ENCODE results near the gene HIVEP2. TPM values are rescaled to one million over a fixed set of nuclear protein-coding genes. Genes with fewer than 3 reads are reported as not detected.

HIVEP2 gene
- total and polyA plus RNA-seq, 2 of the 4 experiments (the other 2 are of a cell fraction) = 4.3 to 11.3 TPM

DNA sequence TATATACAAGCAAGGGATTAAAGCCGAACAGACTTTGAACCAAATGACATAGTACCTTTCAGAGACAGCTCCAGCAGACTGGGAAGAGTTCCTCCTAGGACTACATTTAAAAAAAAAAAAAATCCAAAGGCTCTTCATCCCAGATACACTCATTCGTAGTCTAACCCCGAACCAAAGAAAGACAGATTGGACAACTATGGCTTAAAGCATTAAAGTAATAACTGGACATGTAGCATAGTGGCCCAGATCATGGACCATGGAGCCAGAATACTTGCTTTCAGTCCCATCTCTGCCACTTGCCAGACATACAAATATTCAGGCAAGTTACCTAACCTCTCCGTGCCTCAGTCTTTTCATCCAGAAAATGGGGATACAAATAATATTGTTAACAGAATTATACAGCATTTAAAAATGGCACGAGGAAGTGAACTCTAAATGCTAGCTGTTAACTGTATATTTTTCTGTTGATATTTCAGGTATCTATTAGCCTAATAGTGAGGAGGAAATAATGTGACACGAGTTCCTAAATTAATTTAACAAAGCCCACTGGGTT lies 123.7 kb downstream of the HIVEP2 start:
- CTCF ChIA-PET = interaction anchor here (1.1 kb wide), 1 partner anchor 75 kb away, joined by 3 read pairs; no protein-coding TSS in a partner anchor
- no CpG with 5 or more reads among the region's 6 CpGs for WGBS, 2 experiments (ENCODE audit: extremely low coverage in 2 of 2, insufficient read length in 1 of 2)

More for the DNA sequence above, 123.7 kb downstream of the HIVEP2 start:
- intact Hi-C loops (cut with micrococcal nuclease) = no loop called here
- H2AK5ac ChIP-seq (ENCODE audit: low read depth, low read length) = no peak overlapping the region; the same call in 1 of the 2 replicates
- no peak overlapping the region for H2BK20ac ChIP-seq (ENCODE audit: low read depth, low read length)
- H4K5ac ChIP-seq (ENCODE audit: low read depth, low read length) = 0 out of 2 replicates have a peak overlapping the region, but pooled peaks have one; percentile 54
- H3K27ac ChIP-seq (ENCODE audit: insufficient read depth, low read length) = no peak overlapping the region
- in situ Hi-C loops (cut with MboI; ENCODE audit: low sequenced_read_pairs) = no loop called here
- no peak overlapping the region for H2BK15ac ChIP-seq (ENCODE audit: low read depth, low read length)
- POLR2A ChIA-PET (ENCODE audit: unreplicated experiment) = no interaction called here
- TF ChIP-seq FOS (IDR thresholded peaks at IDR 0.05; ENCODE audit: low read depth, low read length) = no peak
- TF ChIP-seq MAFK (IDR thresholded peaks at IDR 0.05; ENCODE audit: low read depth, low read length) = no peak
- no peak for TF ChIP-seq RFX5 (IDR thresholded peaks at IDR 0.05; ENCODE audit: low read depth, low read length)
- no peak for TF ChIP-seq RAD21 (IDR thresholded peaks at IDR 0.05; ENCODE audit: low read length)
- no peak for TF ChIP-seq ELK1 (IDR thresholded peaks at IDR 0.05; ENCODE audit: borderline replicate concordance, low read depth, low read length)
- TF ChIP-seq POLR2A (IDR thresholded peaks at IDR 0.05; ENCODE audit: low read depth, low read length) = no peak
- no peak for TF ChIP-seq NFE2L2 (IDR thresholded peaks at IDR 0.05; ENCODE audit: low read depth, low read length)
- no peak for TF ChIP-seq CTCF (conservative IDR thresholded peaks at IDR 0.05; ENCODE audit: low read depth, low read length)
- TF ChIP-seq SMC3 (IDR thresholded peaks at IDR 0.05; ENCODE audit: low read depth, low read length) = no peak
- TF ChIP-seq CHD1 (IDR thresholded peaks at IDR 0.05; ENCODE audit: low read depth, low read length) = no peak
- TF ChIP-seq CEBPB (IDR thresholded peaks at IDR 0.05; ENCODE audit: low read depth, low read length) = no peak
- no peak for TF ChIP-seq RCOR1 (IDR thresholded peaks at IDR 0.05; ENCODE audit: insufficient replicate concordance, low read length)
- TF ChIP-seq BHLHE40 (IDR thresholded peaks at IDR 0.05; ENCODE audit: low read depth, low read length) = no peak
- TF ChIP-seq MAZ (IDR thresholded peaks at IDR 0.05; ENCODE audit: borderline replicate concordance, low read depth, low read length) = no peak
- no peak for TF ChIP-seq MXI1 (IDR thresholded peaks at IDR 0.05; ENCODE audit: borderline replicate concordance, low read depth, low read length)
- TF ChIP-seq USF2 (IDR thresholded peaks at IDR 0.05; ENCODE audit: low read depth, low read length) = no peak
- H3K9me1 ChIP-seq (ENCODE audit: insufficient read depth, low read length) = peaks cover 4% of the 10 kb centered on the region; the same call in 1 of the 2 replicates
- H3K56ac ChIP-seq (ENCODE audit: extremely low read depth, insufficient read depth, low read length) = no peak overlapping the region
- H3K79me1 ChIP-seq (ENCODE audit: low read depth in 1 of 2, low read length in 2 of 2) = peaks cover 38 to 47% of the 10 kb centered on the region in 2 experiments
- H3K14ac ChIP-seq (replicated peaks; ENCODE audit: low read depth, low read length) = no peak overlapping the region
- ATAC-seq (ENCODE audit: low read depth) (no peak), DNase-seq (no peak)
- H2BK5ac ChIP-seq (ENCODE audit: low read depth, low read length, poor library complexity, severe bottlenecking) = no peak overlapping the region
- H3K18ac ChIP-seq (ENCODE audit: low read depth, low read length) = no peak overlapping the region
- no peak overlapping the region for H3K4me3 ChIP-seq (ENCODE audit: insufficient read depth, low read depth, low read length)
- H4K8ac ChIP-seq (ENCODE audit: low read depth in 2 of 2, low read length in 2 of 2) = no peak overlapping the region
- H4K20me1 ChIP-seq (ENCODE audit: insufficient read depth, low read length) = no peaks in the 10 kb centered on the region
- no TSS peak for BruUV-seq (replicated peaks)
- no peak overlapping the region for H2AK9ac ChIP-seq (replicated peaks; ENCODE audit: low read depth, low read length, poor library complexity)
- no peak overlapping the region for H4K91ac ChIP-seq (ENCODE audit: insufficient read depth, low read depth, low read length)
- H2BK120ac ChIP-seq (ENCODE audit: low read depth, low read length) = no peak overlapping the region
- dilution Hi-C loops (cut with HindIII; ENCODE audit: low sequenced_read_pairs, unreplicated experiment) = no loop called here
- peaks cover 17% of the 10 kb centered on the region for H3K4me1 ChIP-seq (ENCODE audit: control insufficient read depth, insufficient read depth, low read length)
- H3K23ac ChIP-seq (ENCODE audit: low read depth, low read length) = no peak overlapping the region
- no peak overlapping the region for H3K9ac ChIP-seq (ENCODE audit: low read depth, low read length)
- H3K9me3 ChIP-seq (ENCODE audit: control insufficient read depth, insufficient read depth, low read length) = no peaks in the 10 kb centered on the region
- H3K4ac ChIP-seq (ENCODE audit: low read depth, low read length) = no peak overlapping the region
- H2AFZ ChIP-seq (replicated peaks; ENCODE audit: low read length, poor library complexity) = no peak overlapping the region
- peak overlapping the region; percentile 42; the same call in 1 of the 2 replicates for H3K4me2 ChIP-seq (ENCODE audit: low read depth, low read length)
- peaks cover 2% of the 10 kb centered on the region; the same call in 1 of the 2 replicates for H3K36me3 ChIP-seq (ENCODE audit: control insufficient read depth, insufficient read depth, low read length)
- H3K27me3 ChIP-seq (ENCODE audit: control insufficient read depth, insufficient read depth, low read length) = no peaks in the 10 kb centered on the region
